A172 (cell line): ENCODE data around the gene IRX1. TPM values are rescaled to one million over a fixed set of nuclear protein-coding genes. Genes with fewer than 3 reads are reported as not detected.
A peak's percentile ranks its signal among the peaks of the same experiment; 100 is the strongest.

Source experiments
- DNase-seq: peaks from one replicate; pipeline ENCODE4 v3.0.0-alpha.2; 2015; ENCODE audit warnings: low spot score
- total RNA-seq: library from RNA; depleted of rRNA; stranded (reverse); fragments of >200 nt; shearing (Covaris generic); gene quantifications from 2 replicates; pipeline ENCODE4 v1.2.3, GENCODE V29; 2014; rRNA removed

The IRX1 gene
- 5.4 and 6.8 TPM in 2 replicates for total RNA-seq

DNA sequence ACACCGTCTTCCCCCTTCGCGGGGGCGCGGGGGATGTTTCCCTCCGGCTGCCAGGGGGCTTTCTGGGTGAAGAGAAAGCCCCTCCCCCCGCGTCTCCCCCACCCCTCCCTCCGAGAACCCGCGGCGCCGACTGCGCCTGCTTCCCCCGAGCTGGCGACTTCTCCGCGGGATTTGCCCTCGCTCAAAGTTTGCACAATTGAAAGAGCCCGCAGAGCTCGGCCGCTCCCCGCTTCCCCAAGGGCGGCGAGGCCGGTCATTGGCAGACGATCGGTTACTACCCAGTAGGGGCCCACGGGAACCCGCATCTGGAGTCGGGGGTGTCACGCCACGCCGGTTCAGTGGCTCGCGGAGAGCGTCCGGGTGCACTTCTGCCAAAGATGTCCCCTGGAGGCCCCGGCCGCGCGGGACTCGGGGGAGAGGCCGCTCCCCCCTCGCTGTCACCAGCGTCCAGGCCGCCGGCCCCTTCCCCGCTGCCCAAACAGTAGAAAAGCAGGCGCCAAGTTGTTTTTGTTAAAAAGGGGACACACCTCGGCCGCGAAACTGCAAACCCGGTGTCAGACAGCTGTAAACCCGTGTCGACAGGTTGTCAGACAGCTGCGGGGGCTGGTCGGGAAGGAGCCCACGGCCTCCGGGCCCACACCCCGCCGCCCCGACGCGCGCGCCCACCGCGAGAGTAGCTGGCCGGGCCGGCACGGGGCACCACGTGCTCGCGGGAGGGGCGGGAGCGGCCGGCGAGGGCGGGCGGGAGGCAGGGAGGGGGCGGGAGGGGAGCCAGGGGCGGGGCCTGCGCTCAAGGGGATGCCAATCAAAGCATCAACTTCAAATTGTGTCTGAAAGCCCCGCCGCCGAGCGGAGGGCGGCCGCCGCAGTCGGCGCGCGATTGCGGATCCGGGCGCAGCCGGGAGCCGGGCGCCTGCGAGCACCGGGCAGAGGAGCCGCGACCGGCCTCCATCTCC lies at the start of gene IRX1:
TSS of gene IRX1 (plus strand) at position 827 of the 956 bp plus-strand sequence. CDS start 274 bp downstream, outside the sequence.
- peak; percentile 29 for DNase-seq

DNA sequence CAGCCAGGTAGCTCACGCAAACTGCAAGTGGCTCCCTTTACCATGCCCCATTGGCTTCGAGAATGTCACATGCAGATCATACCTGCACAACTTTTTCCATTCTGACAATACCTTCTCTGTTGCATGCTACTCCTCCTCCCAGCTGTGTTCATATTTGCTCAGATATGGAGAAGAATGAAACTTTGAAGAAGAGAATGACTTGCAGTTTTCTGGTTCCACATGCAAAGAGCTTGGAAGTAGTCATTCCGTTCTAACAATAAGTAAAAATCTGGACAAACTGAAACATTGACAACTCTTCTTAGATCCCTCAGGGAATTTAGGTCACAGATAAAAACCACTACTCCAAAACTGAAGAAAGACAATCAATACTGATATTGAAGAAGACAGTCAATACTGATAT lies 49.6 kb upstream of the IRX1 start:
- no peak for DNase-seq

DNA sequence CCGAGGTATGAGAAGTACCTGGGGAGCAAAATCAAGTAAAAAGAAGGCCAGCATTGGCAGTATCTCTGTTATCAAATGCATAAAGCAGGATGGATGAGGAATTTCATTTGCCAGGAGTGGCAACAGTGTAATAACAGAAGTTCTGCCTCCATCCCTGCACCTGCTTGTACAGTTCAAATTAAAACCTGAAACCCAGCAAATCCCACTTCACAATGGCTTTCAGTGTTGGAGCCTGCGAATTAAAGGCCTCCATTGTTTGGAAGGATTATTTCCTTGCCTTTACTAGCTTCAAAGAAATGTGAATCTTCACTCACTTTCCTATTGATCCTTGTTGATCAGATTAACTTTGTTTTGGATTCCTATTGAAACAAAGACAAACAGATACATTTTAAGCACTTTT lies 31.5 kb upstream of the IRX1 start:
- DNase-seq = no peak

DNA sequence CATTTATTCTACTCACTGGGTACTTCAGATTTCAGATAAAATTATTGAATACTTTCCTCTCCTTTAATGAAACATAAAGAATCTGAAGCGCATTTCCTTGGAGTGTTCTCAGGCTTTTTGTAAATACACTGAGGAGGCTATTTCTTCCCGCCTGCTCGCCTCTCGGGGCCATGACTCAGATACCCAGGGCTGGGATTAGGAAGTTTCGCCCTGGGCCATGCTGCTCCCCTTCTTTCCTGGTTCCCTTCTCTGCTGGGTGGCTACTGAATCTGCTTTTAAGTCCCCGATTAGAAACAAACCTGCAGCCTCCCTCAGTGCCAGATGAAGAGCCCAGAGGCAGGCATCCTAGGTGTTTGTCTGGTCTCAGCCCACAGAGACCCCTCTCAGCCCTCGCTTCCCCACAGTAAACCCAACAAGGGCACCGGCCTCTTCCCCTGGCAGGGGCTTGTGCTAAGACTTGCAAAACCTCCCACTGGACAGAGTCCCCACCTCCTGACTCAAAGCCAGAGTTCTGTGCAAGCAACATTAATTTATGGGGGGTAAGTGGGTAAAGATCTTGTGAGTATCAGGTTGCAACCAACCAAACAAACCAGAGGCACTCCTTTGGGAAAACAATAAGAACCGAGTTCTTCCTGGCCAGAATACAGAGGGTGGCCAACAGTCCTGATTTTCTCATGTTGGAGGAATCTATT lies 30.7 kb upstream of the IRX1 start:
- DNase-seq = no peak

DNA sequence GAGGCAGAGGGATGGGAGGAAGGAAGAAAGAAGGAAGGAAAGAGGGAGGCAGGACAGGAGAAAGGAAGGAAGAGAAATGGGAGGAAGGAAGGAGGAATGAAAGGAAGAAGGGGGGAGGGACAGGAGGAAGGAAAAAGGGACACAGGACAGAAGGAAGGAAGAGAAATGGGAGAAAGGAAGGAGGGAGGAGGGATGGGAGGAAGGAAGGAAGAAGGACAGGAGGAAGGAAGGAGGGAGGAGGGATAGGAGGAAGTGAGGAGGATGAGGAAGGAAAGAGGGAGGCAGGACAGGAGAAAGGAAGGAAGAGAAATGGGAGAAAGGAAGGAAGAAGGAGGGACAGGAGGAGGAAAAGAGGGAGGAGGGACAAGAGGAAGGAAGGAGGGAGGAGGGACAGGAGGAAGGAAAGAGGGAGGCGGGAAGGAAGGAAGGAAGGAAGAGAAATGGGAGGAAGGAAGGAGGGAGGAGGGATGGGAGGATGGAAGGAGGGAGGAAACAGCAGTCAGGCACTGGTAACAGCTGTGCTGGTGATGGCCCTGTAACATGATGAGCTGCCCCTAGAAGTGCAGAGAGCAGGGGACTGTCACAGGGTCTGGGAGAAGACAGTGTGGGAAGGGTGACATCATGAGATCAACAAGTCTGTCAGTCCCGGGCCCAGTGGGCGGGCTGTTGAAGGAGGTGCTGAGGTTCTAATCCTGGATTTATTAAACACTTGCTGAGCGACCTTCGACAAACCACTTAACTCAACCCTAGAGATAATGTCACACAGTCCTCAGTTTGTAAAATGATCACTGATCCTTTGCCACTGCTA lies 10.7 kb upstream of the IRX1 start:
- no peak for DNase-seq

DNA sequence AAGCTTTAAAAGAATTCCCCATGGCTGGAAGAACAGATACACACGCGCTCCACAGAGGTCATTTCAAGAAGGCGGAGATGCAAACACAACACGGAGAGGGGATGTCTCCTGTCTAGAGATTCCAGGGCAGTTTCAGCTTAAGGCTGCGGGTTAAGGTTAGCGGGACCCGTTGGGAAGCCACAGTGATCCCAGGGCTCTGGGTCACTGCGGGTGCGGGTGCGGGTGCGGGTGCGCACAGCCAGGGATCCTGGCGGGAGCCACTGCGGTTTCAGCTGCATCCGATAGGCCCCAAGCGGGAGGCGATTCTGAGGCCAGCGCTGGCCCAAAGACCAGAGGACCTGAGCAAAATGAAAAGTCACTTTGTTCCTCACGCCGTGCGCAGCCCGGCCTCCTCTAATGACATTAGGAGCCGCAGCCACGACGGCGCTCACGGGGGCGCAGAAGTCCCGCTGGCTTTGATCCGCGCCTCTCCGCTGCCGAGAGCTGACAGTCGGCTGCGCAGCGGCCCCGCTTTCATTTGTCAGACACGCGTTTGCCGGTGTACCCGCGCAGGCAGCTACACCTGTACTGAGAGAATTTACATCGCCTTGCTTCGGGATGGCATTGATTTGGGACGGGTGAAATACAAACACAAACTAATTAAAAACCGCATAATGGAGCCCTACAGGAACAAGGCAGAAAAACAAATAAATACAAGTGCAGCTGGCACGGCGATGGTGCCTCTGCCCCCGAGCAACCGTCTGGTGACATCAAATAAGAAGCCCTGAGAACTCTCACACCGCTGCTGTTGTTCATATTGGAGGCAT lies 5.3 kb upstream of the IRX1 start:
- no peak for DNase-seq

DNA sequence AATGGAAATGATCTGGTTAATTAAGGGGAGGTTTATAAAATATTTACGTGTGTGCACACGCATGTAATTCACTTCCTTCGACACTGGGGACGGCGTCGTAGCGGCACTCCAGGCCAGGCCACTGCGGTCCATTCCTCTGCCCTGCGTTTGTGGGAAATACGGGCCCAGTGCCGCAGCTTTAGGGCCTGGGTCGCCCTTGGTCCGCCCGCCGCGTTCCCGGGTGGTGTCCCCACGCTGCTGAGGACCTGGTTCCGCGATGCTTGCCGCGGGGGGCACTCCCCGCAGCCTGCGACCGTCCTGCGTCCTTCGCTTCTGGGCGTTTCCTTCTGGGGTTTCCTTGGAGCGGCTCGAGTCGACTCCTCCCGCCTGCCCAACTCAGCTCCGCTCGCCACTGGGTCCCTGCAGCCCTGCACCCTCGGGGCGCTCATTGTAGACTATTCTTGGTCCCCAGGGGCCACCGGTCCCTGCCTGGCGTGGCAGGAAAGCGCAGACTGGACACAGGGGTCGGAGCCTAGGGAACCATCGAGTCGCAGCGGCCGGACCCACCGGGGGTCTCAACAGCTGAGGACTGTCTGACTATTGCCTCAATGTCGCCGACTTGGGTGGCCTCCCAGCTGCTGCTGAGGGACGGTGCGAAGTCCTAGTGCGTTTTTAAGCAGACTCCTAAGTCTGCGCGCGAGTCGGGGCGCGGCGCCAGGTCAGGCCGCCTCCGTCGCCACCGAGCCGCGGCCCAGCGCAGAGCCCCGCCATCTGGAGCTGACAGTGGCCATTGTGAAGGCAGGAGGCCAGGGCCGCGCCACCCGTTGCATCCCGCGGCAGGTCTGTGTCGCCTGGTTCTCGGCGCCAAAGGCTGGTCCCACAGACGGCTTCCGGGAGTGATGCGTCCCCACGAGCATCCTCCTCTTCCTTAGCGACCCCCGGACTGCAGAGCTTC lies 4.4 kb upstream of the IRX1 start:
- DNase-seq = no peak

DNA sequence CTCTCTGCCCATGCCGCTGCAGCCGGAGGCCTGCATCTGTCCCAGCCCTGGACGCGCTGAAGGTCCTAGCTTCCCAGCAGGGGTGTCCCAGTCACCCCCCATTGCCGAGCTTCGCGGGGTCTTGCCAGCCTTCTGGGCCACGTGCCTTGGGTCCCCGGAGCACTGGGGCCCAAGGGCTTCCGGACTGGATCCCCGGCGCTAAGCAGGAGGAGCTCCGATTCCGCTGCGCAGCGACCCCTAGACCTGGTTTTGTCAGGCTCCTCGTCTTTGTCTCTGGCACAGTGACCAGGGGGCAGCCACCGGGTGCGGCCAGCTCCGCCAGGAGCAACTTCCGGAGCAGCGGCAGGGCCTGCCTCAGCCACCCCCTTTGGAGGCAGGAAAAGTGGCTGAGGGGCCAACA lies 3.3 kb upstream of the IRX1 start:
- no peak for DNase-seq

DNA sequence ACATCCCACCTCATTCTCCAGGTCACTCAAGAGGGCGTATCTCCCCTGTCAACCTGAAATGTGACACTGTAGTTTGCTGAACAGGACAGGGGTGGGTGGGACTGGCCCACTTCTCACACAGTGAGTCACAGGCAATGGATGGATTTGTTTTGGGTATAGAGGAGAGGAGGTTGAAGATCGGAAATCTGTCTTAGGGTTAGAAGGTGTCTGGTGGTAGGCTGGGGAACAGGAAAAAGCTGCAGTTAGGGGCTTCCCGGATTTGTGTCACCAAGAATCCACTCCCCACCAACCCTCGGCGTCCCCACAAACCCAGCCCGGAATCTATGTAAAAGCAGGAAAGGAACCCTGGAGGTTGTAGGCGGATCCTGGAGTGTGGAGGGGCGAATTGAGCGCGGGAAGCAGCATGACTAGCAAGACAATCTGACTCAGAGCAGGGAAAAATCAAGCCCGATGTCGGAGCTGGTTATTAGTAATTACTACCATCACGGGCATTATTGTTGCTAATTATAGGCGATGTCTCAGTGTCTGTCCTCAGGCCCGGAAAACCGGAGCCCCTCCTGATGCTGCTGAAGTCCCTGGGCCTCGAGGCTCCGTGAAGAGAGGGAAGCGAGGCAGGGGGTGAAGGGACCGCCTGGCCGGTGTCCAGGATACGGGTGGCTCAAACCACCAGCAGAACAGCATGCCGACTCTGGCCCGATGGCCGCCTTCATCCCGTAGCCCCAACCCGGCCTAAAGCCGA lies 1.7 kb upstream of the IRX1 start:
- no peak for DNase-seq

DNA sequence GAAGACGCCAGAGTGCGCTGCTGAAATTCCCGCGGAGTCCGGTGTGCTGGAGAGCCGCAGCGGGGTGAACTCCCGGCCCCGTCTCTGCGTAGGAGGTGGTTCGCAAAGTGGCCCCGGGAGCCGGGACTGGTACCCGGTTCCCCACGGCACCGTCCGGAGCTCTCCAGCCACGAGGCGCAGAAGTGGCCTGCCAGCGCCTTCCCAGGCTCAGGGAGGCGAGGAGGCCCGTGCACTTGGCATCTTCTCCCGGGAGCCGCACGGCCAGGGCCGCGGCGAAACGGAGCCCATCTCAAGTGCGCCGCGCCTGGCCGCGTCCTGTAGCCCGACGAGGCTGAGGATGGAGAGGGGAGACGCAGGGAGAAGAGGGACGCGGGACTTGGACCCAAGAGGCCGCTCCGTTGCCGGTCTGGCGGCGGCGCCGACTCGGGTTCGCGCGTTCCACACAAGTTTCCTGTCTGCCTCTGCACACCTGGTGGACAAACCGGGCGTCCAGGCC lies 1.1 kb upstream of the IRX1 start:
- DNase-seq = no peak

DNA sequence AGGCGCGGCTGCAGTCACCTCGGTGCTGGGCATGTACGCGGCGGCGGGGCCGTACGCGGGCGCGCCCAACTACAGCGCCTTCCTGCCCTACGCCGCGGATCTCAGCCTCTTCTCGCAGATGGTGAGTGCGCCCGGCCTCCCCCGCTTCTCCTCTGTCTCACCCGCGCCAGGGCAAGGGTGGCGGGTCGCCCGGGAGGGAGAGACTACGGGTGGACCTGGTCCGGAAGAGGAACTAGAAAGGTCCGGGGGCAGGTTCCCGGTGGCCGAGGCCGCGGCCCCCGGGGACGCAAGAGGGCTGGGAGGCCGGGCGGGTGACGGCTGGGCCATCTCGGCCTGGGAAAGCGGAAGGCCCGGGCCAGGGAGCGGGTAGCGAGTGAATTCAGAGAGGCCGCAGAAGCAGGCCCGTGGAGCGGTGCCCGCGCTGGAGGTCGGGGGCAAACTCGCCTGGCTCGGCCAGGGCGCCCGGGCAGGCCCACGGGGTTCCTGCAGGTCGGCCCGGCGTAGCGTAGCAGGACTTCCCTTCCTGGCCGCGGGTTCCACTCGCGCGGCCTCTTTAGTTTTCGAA lies 711 bp downstream of the IRX1 start:
- DNase-seq = no peak

DNA sequence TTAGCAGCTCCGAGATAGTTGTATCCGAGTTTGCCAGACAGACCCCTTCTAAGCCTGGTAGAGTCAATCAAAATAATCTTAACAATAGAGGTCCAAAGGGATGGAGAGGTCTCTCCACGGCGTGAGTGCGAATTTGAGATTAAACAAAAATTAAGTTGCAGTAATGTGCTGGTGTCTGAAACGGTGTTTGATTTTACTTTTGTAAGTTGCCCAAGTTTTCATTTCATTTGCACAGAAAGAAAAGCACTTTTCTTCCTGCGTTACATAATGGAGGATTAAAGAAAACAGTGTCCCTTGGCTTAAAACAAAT lies 1.2 kb downstream of the IRX1 start:
- no peak for DNase-seq

DNA sequence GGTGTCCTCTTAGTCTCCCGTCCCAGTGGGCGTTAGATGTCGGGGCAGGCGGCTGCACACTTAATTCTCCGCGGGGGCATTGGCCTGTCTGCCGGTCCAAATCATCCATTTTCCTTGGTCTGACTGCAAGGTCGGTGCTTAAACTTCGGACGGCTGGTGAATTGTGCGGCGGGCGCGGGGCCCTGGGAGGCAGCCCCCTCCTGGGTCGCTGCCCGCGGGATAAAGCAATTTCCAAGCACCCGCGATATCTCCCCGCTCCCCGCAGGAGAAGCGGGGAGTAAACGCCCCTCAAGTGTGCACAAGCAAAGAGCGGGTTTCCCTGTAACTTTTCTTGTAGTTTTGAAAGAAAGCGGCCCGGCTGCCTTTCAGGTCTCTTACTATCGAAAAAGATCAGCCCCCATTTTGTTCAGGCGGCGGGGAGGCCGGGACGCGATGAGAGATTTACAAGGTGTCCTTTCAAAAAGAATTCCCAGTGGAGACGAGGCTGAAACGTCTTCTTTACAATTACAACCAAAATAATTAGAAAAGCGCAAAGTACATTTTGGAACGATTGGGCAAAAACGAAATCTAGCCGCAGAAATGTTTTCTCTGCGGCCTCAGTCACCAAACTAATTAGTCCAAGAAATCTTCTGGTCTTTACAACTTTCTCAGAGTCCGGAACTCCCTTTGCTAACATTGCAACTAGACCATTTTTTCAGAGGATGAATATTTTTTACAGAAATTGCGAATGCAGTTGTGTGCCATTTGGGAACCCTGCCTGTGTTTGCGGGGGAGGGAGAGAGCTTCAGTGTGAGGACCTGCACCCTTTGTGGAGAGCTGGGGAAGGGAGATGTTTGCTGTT lies 1.8 kb downstream of the IRX1 start:
- DNase-seq = no peak

DNA sequence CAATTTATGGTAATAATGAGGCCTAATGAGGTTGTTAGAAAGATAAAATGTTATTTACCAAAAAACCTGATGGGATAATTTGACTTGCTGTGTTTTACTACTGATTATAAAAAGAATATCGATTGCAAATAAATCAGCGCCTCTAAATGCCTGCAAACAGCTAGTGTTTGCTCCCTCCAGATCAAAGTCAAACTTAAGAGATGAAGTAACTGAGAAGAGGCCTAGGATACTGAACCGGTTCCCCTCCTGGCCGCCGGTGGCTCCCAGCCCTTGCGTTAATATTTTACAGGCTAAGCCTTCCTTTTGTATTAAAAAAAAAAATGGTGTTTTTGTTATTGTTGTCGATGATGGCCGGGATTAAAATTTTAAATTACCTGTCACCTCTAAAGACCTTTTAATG lies 2.6 kb downstream of the IRX1 start:
- no peak for DNase-seq

DNA sequence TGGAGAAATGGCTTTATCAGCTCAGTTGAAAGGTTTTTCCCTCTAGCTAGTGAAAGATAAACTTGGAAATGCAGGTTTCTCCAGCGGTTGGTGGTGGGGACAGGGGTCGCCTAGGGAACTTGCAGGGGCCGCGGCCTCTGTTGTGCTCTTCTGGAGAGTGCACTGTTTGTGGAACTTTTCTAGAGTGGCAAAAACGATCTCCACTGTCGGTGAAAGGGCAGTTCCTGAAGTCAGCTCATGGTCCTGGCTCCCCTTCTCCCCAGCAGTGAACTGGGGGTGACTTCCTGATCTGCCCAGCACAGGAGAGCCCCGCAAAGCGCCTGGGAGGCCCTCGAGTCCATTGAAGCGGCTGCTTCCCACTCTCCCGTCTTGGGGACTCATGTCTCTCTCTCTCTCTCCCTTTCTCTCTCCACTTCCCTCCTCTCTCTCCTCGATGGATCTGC lies 3.2 kb downstream of the IRX1 start:
- DNase-seq = no peak

DNA sequence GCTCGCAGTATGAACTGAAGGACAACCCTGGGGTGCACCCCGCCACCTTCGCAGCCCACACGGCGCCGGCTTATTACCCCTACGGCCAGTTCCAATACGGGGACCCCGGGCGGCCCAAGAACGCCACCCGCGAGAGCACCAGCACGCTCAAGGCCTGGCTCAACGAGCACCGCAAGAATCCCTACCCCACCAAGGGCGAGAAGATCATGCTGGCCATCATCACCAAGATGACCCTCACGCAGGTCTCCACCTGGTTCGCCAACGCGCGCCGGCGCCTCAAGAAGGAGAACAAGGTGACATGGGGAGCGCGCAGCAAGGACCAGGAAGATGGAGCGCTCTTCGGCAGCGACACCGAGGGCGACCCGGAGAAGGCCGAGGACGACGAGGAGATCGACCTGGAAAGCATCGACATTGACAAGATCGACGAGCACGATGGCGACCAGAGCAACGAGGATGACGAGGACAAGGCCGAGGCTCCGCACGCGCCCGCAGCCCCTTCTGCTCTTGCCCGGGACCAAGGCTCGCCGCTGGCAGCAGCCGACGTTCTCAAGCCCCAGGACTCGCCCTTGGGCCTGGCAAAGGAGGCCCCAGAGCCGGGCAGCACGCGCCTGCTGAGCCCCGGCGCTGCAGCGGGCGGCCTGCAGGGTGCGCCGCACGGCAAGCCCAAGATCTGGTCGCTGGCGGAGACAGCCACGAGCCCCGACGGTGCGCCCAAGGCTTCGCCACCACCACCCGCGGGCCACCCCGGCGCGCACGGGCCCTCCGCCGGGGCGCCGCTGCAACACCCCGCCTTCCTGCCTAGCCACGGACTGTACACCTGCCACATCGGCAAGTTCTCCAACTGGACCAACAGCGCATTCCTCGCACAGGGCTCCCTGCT lies 3.8 kb downstream of the IRX1 start:
- no peak for DNase-seq
